Trophoblast cell (in vitro differentiated cells and primary cell): Measurements from ENCODE around the gene C10orf88.
A peak's percentile ranks its signal among the peaks of the same experiment; 100 is the strongest.

Source experiments
- DNase-seq, 2 donors: peaks; one replicate each; pipeline ENCODE4 v3.0.0-alpha.2; 2016
- H2AFZ ChIP-seq: 2 replicates; pipeline ENCODE4 v1.6.1; 2013; ENCODE audit warnings: low read length, moderate library complexity, mild to moderate bottlenecking; ENCODE audit not compliant: insufficient read depth, poor library complexity
- H2AK5ac ChIP-seq: 2 replicates; pipeline ENCODE4 v1.6.1; 2013; ENCODE audit warnings: mild to moderate bottlenecking, low read length
- H2BK120ac ChIP-seq: 2 replicates; pipeline ENCODE4 v1.6.1; 2013; ENCODE audit warnings: low read length, mild to moderate bottlenecking, moderate library complexity; ENCODE audit not compliant: insufficient read depth, poor library complexity
- H2BK12ac ChIP-seq: 2 replicates; pipeline ENCODE4 v1.6.1; 2013; ENCODE audit warnings: mild to moderate bottlenecking, low read length, moderate library complexity
- H2BK5ac ChIP-seq: 2 replicates; pipeline ENCODE4 v1.6.1; 2013; ENCODE audit warnings: low read length, low read depth, moderate library complexity, mild to moderate bottlenecking; ENCODE audit not compliant: poor library complexity
- H3K14ac ChIP-seq: 2 replicates; pipeline ENCODE4 v1.6.1; 2013; ENCODE audit warnings: mild to moderate bottlenecking, low read length
- H3K18ac ChIP-seq: 2 replicates; pipeline ENCODE4 v1.6.1; 2013; ENCODE audit warnings: mild to moderate bottlenecking, low read length
- H3K23ac ChIP-seq: 2 replicates; pipeline ENCODE4 v1.6.1; 2013; ENCODE audit warnings: low read length
- H3K27ac ChIP-seq: 2 replicates; pipeline ENCODE4 v1.5.1; 2013; ENCODE audit warnings: low read depth, mild to moderate bottlenecking, inconsistent platforms, low read length, moderate library complexity
- H3K27me3 ChIP-seq: 2 replicates; pipeline ENCODE4 v1.6.1; 2013; ENCODE audit warnings: inconsistent platforms, mild to moderate bottlenecking, low read length, moderate library complexity; ENCODE audit not compliant: insufficient read depth
- H3K36me3 ChIP-seq, 2 experiments: 1 replicate in 1 of 2; 2 replicates in 1 of 2; pipeline ENCODE4 v1.6.1; 2013; ENCODE audit warnings: low read length in 2 of 2, mild to moderate bottlenecking in 2 of 2, moderate library complexity in 1 of 2; ENCODE audit not compliant: insufficient read depth in 2 of 2, control insufficient read depth in 1 of 2
- H3K4ac ChIP-seq: 2 replicates; pipeline ENCODE4 v1.6.1; 2013; ENCODE audit warnings: low read depth, mild to moderate bottlenecking, low read length, moderate library complexity
- H3K4me1 ChIP-seq, 2 experiments: 1 replicate in 1 of 2; 2 replicates in 1 of 2; pipeline ENCODE4 v1.6.1; 2013; ENCODE audit warnings: low read length in 2 of 2, mild to moderate bottlenecking in 2 of 2, moderate library complexity in 1 of 2; ENCODE audit not compliant: insufficient read depth in 2 of 2, control insufficient read depth in 1 of 2
- H3K4me2 ChIP-seq: 2 replicates; pipeline ENCODE4 v1.6.1; 2013; ENCODE audit warnings: inconsistent platforms, mild to moderate bottlenecking, low read length, moderate library complexity
- H3K4me3 ChIP-seq: 2 replicates; pipeline ENCODE4 v1.5.1; 2013; ENCODE audit warnings: mild to moderate bottlenecking, low read depth, low read length, inconsistent platforms
- H3K79me1 ChIP-seq: one replicate; pipeline ENCODE4 v1.6.1; 2013; ENCODE audit warnings: low read length
- H3K79me2 ChIP-seq: 2 replicates; pipeline ENCODE4 v1.6.1; 2013; ENCODE audit warnings: low read length, mild to moderate bottlenecking; ENCODE audit not compliant: control insufficient read depth, insufficient read depth, poor library complexity
- H3K9ac ChIP-seq: 2 replicates; pipeline ENCODE4 v1.6.1; 2013; ENCODE audit warnings: mild to moderate bottlenecking, low read length
- H3K9me3 ChIP-seq: 2 replicates; pipeline ENCODE4 v1.6.1; 2013; ENCODE audit warnings: low read depth, mild to moderate bottlenecking, control low read depth, inconsistent platforms, low read length; ENCODE audit not compliant: insufficient read depth
- H4K12ac ChIP-seq: 2 replicates; pipeline ENCODE4 v1.6.1; 2013; ENCODE audit warnings: low read depth, mild to moderate bottlenecking, low read length, moderate library complexity
- H4K8ac ChIP-seq: 2 replicates; pipeline ENCODE4 v1.6.1; 2013; ENCODE audit warnings: low read depth, mild to moderate bottlenecking, low read length, moderate library complexity
- H4K91ac ChIP-seq: one replicate; pipeline ENCODE4 v1.6.1; 2013; ENCODE audit warnings: low read depth, mild to moderate bottlenecking, low read length, moderate library complexity
- WGBS: extraction: QIAGEN DNeasy Blood & Tissue Kit; methylation state at CpG from one replicate; pipeline ENCODE4 v1.1.7; 2013; ENCODE audit warnings: missing lambda C conversion rate; ENCODE audit not compliant: insufficient read length, insufficient coverage; ENCODE audit errors: extremely low coverage; 5-methylcytosine and 5-hydroxymethylcytosine counted together

Gene C10orf88

DNA sequence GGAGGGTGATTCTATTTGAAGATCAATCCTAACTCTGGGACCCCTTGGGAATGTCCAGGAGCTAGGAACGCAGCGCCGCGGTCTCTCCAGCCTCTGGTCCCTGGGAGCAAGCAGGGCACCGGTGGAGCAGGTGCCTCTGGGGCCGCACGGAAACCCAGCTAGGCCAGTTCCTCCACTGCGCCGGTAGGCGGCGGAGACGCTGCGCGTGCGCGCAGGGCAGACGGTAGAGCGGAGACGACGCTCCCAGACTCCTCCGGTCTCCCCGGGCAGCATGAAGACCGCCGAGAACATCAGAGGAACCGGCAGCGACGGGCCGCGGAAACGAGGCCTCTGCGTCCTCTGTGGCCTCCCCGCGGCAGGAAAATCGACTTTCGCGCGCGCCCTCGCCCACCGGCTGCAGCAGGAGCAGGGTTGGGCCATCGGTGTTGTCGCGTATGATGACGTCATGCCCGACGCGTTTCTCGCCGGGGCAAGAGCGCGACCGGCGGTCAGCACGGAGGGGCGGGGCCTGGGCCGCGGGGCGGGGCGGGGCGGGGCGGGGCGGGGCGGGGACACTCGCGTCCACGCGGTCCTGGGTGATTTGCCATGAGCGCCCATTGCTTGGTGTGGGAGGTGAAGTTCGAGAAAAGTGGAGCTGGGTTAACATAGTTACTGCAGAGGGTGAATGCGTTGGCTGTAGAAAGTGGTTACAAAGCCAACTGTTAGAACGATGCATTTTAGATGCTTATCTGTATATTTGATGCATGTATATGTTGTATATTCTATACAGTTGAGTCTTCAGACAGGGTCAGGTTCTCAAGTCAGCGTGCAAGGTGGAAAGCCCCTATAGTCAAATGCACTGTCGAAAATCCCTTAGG is 26.4 kb upstream of the C10orf88 start, which contains the start of gene PSTK:
PSTK (plus strand) TSS at position 193 of the 857 bp plus-strand sequence; CDS start at position 272, 79 bp downstream.
- peak within 1 kb of the TSS; percentile 37 for H2BK12ac ChIP-seq
- H2BK120ac ChIP-seq: peak within 1 kb of the TSS; percentile 99
- H3K27ac ChIP-seq: peak within 1 kb of the TSS; percentile 80
- H3K23ac ChIP-seq: no peak within 1 kb of the TSS
- peaks cover 3% of the 10 kb centered on the region for H3K79me1 ChIP-seq
- peak within 1 kb of the TSS; percentile 97 for H4K91ac ChIP-seq
- H4K12ac ChIP-seq: peak within 1 kb of the TSS; percentile 99
- peak within 1 kb of the TSS; percentile 98 for H4K8ac ChIP-seq
- peak within 1 kb of the TSS; percentile 95 for H3K9ac ChIP-seq
- DNase-seq: peak; percentile 87 to 92
- H3K36me3 ChIP-seq: no peaks in the 10 kb centered on the region
- H3K9me3 ChIP-seq: no peaks in the 10 kb centered on the region
- H3K4me2 ChIP-seq: peak within 1 kb of the TSS; percentile 81
- H2AFZ ChIP-seq: peak within 1 kb of the TSS; percentile 96
- no peaks in the 10 kb centered on the region for H3K27me3 ChIP-seq
- peak within 1 kb of the TSS; percentile 91 for H3K4ac ChIP-seq
- peaks cover 2% of the 10 kb centered on the region for H3K79me2 ChIP-seq
- no CpG with 5 or more reads among the region's 73 CpGs for WGBS
- H3K4me3 ChIP-seq: peak within 1 kb of the TSS; percentile 97
- peak within 1 kb of the TSS; percentile 96 for H3K14ac ChIP-seq
- no peak within 1 kb of the TSS for H2AK5ac ChIP-seq
- peak within 1 kb of the TSS; percentile 99 for H3K18ac ChIP-seq
- H2BK5ac ChIP-seq: peak within 1 kb of the TSS; percentile 91
- H3K4me1 ChIP-seq: peaks cover 4% of the 10 kb centered on the region in 2 experiments

DNA sequence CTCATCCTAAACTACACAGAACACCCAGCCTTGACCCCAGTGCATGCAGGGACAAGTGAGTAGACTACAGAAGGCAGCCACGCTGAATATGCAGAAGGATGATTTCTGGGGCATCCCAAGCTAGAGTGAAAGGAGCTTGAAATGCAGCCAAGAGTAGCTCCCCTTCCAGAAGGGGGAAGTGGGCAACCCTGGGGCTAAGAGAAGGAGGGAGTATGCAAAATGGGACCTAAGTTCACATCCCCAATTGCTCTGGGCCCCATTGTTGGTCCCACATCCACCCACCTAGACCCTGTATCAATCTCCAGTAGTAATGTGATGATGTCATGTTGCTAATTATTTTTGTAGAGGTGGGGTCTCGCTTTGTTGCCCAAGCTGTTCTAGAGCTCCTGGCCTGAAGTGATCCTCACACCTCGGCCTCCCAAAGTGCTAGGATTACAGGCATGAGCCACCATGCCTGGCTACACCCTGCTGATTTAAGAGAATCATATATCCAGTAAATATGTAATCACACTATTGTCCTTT is 20.6 kb upstream of the C10orf88 start:
- H3K4ac ChIP-seq: no peak overlapping the region
- H2BK5ac ChIP-seq: no peak overlapping the region
- no peak overlapping the region for H4K12ac ChIP-seq
- no peak overlapping the region for H3K9ac ChIP-seq
- no peak overlapping the region for H3K23ac ChIP-seq
- H4K91ac ChIP-seq: no peak overlapping the region
- H3K27ac ChIP-seq: no peak overlapping the region
- H4K8ac ChIP-seq: no peak overlapping the region
- no peak overlapping the region for H3K4me3 ChIP-seq
- no CpG with 5 or more reads among the region's 3 CpGs for WGBS
- no peak overlapping the region for H2AK5ac ChIP-seq
- no peak overlapping the region for H2BK12ac ChIP-seq
- H3K79me2 ChIP-seq: no peaks in the 10 kb centered on the region
- H3K9me3 ChIP-seq: no peaks in the 10 kb centered on the region
- no peak overlapping the region for H3K4me2 ChIP-seq
- H3K36me3 ChIP-seq: no peaks in the 10 kb centered on the region
- no peaks in the 10 kb centered on the region for H3K4me1 ChIP-seq
- no peaks in the 10 kb centered on the region for H3K27me3 ChIP-seq
- no peak overlapping the region for H2BK120ac ChIP-seq
- no peaks in the 10 kb centered on the region for H3K79me1 ChIP-seq
- DNase-seq: no peak
- no peak overlapping the region for H2AFZ ChIP-seq
- no peak overlapping the region for H3K18ac ChIP-seq
- H3K14ac ChIP-seq: no peak overlapping the region

GRCh38 chr10:122974023-122974422 is 20.0 kb upstream of the C10orf88 start:
- Histone ChIP-seq H3K79me2 (no peaks in the 10 kb centered on the region), H2BK120ac (no peak overlapping the region), H3K27me3 (no peaks in the 10 kb centered on the region), H2AFZ (no peak overlapping the region), H2BK5ac (no peak overlapping the region), H3K27ac (no peak overlapping the region), H2AK5ac (no peak overlapping the region), H3K4me2 (no peak overlapping the region), H3K36me3 (no peaks in the 10 kb centered on the region), H4K91ac (no peak overlapping the region), H2BK12ac (no peak overlapping the region), H3K79me1 (no peaks in the 10 kb centered on the region), H3K9ac (no peak overlapping the region), H3K4me3 (no peak overlapping the region), H4K8ac (no peak overlapping the region), H3K23ac (no peak overlapping the region), H3K9me3 (no peaks in the 10 kb centered on the region), H3K14ac (no peak overlapping the region), H3K4ac (no peak overlapping the region), H3K4me1 (no peaks in the 10 kb centered on the region), H3K18ac (no peak overlapping the region), H4K12ac (no peak overlapping the region)
- no peak for DNase-seq
- WGBS: no CpG with 5 or more reads among the region's 5 CpGs

DNA sequence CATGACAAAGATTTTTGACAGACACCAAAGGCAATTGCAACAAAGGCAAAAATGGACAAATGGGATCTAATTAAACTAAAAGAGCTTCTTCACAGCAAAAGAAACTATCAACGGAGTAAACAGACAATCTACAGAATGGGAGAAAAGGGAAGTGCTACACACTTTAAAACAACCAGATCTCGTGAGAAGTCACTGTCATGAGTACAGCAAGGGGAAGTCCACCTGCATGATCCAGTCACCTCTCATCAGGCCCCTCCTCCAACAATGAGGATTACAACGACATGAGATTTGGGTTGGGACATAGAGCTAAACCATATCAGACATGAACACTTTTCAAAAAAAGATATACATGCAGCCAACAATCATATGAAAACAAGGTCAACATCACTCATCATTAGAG is 14.7 kb upstream of the C10orf88 start:
- H4K91ac ChIP-seq: no peak overlapping the region
- H2AFZ ChIP-seq: no peak overlapping the region
- H3K79me2 ChIP-seq: no peaks in the 10 kb centered on the region
- no peak overlapping the region for H3K14ac ChIP-seq
- H2BK12ac ChIP-seq: no peak overlapping the region
- H3K4me3 ChIP-seq: no peak overlapping the region
- no peaks in the 10 kb centered on the region for H3K27me3 ChIP-seq
- H3K9me3 ChIP-seq: peaks cover 4% of the 10 kb centered on the region
- H3K23ac ChIP-seq: no peak overlapping the region
- no CpG with 5 or more reads among the region's 3 CpGs for WGBS
- H2AK5ac ChIP-seq: no peak overlapping the region
- no peak overlapping the region for H4K8ac ChIP-seq
- no peak overlapping the region for H3K27ac ChIP-seq
- H3K4me1 ChIP-seq: no peaks in the 10 kb centered on the region
- no peak overlapping the region for H2BK5ac ChIP-seq
- no peak overlapping the region for H3K18ac ChIP-seq
- H2BK120ac ChIP-seq: no peak overlapping the region
- no peak overlapping the region for H4K12ac ChIP-seq
- no peaks in the 10 kb centered on the region for H3K36me3 ChIP-seq
- no peak overlapping the region for H3K9ac ChIP-seq
- no peaks in the 10 kb centered on the region for H3K79me1 ChIP-seq
- no peak for DNase-seq
- H3K4ac ChIP-seq: no peak overlapping the region
- no peak overlapping the region for H3K4me2 ChIP-seq
